Lower leg skin (tissue), 3 donors: ENCODE data around the gene CDC73.

Experiments
- POLR2A ChIP-seq, 2 donors: fragments of 450-650 bp; IDR thresholded peaks; one replicate each; pipeline ENCODE4 v1.6.1; 2016 to 2017; ENCODE audit warnings: antibody characterized with exemption in 2 of 2, mild to moderate bottlenecking in 1 of 2, moderate library complexity in 1 of 2
- TF ChIP-seq, protein P1 (sequence below), 3 donors: fragments of 450-650 bp; IDR thresholded peaks; one replicate each; pipeline ENCODE4 v1.5.1; 2016; ENCODE audit warnings: antibody characterized with exemption in 3 of 3, mild to moderate bottlenecking in 3 of 3, moderate library complexity in 2 of 3

- TF ChIP-seq, protein P1, sequence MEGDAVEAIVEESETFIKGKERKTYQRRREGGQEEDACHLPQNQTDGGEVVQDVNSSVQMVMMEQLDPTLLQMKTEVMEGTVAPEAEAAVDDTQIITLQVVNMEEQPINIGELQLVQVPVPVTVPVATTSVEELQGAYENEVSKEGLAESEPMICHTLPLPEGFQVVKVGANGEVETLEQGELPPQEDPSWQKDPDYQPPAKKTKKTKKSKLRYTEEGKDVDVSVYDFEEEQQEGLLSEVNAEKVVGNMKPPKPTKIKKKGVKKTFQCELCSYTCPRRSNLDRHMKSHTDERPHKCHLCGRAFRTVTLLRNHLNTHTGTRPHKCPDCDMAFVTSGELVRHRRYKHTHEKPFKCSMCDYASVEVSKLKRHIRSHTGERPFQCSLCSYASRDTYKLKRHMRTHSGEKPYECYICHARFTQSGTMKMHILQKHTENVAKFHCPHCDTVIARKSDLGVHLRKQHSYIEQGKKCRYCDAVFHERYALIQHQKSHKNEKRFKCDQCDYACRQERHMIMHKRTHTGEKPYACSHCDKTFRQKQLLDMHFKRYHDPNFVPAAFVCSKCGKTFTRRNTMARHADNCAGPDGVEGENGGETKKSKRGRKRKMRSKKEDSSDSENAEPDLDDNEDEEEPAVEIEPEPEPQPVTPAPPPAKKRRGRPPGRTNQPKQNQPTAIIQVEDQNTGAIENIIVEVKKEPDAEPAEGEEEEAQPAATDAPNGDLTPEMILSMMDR (IDR thresholded peaks at IDR 0.05) = no peak
- TF ChIP-seq POLR2A (IDR thresholded peaks at IDR 0.05) = no peak
These were observed 112.7 kb downstream of the CDC73 start for GRCh38 chr1:193234530-193234929.
